Psoas muscle (tissue), 8 donors: ENCODE data around the gene SNAP25. TPM values are rescaled to one million over a fixed set of nuclear protein-coding genes. Genes with fewer than 3 reads are reported as not detected.

ENCODE experiments used
- ATAC-seq, 4 donors: fragments of 200-7000 bp; cut with Tn5 transposase; one replicate each; pipeline ENCODE4 v1.9.1; 2020; ENCODE audit warnings: moderate library complexity in 3 of 4, mild to moderate bottlenecking in 2 of 4
- DNase-seq, 2 donors: peaks; one replicate each; pipeline ENCODE4 v3.0.0-alpha.2; 2020
- H3K27ac ChIP-seq: fragments of 200-600 bp; one replicate; pipeline ENCODE4 v1.8.0; 2022
- H3K27me3 ChIP-seq, 3 donors: fragments of 200-600 bp in 1 of 3; one replicate each; pipeline versions ENCODE4 v1.6.1 to v1.8.0; 2013 to 2022; ENCODE audit warnings: low read length in 2 of 3, mild to moderate bottlenecking in 2 of 3, moderate library complexity in 1 of 3; ENCODE audit not compliant: insufficient read depth in 3 of 3
- H3K36me3 ChIP-seq, 2 donors: fragments of 200-600 bp in 1 of 2; one replicate each; pipeline versions ENCODE4 v1.6.1 to v1.8.0; 2013 to 2022; ENCODE audit warnings: low read depth in 1 of 2, mild to moderate bottlenecking in 1 of 2, moderate library complexity in 1 of 2; ENCODE audit not compliant: insufficient read depth in 1 of 2
- H3K4me1 ChIP-seq: fragments of 200-600 bp; one replicate; pipeline ENCODE4 v1.8.0; 2022
- H3K4me3 ChIP-seq: fragments of 200-600 bp; one replicate; pipeline ENCODE4 v1.8.0; 2022; ENCODE audit warnings: mild to moderate bottlenecking
- H3K9me3 ChIP-seq: fragments of 200-600 bp; one replicate; pipeline ENCODE4 v1.8.0; 2022
- CTCF ChIP-seq: fragments of 200-600 bp; IDR thresholded peaks from one replicate; pipeline ENCODE4 v1.8.0; 2022; ENCODE audit warnings: antibody characterized with exemption
- WGBS, 3 donors: extraction: QIAGEN DNeasy Blood & Tissue Kit; methylation state at CpG; one replicate each; pipeline versions ENCODE4 v1.1.6 to v1.1.7; 2013; 5-methylcytosine and 5-hydroxymethylcytosine counted together
- intact Hi-C, 2 donors: fragments of 100-400 bp; cut with DNase I; formaldehyde crosslinking; loops; one replicate each; pipeline versions ENCODE4 v1.11.0 to v1.14.2; 2022
- polyA plus RNA-seq, 3 donors: library from polyadenylated mRNA; stranded (reverse); fragments of 200-250 nt; gene quantifications; one replicate each; pipeline ENCODE4 v1.2.3, GENCODE V29; 2013
- total RNA-seq, 4 donors: library from RNA; stranded (reverse); fragmentation: NEBNext Ultra II Directional in 2 of 4; extraction: Animal tissue kit (Norgen Biotek cat#: 25700) in 2 of 4; gene quantifications; one replicate each; pipeline versions ENCODE4 v1.2.1 to v1.2.4, GENCODE V29; 2021 to 2023
- donor health status: healthy with polysubstance abuse.
- donor health status: DM: no; HTN: no; CAD: no; lungs with moderate emphysema.
- donor health status: Bipolar disorder and iron deficiency.
- donor health status: healthy.
- donor health status: DM: yes; HTN: yes; CAD: no.
- donor health status: DM: no; HTN: no; CAD: no.
- donor health status: DM: no; HTN: no; CAD: no.
- donor health status: DM: yes; HTN: yes; CAD: no.

SNAP25 gene
- total and polyA plus RNA-seq, 7 donors, result 0.07 to 0.75 TPM; not detected in 5

DNA sequence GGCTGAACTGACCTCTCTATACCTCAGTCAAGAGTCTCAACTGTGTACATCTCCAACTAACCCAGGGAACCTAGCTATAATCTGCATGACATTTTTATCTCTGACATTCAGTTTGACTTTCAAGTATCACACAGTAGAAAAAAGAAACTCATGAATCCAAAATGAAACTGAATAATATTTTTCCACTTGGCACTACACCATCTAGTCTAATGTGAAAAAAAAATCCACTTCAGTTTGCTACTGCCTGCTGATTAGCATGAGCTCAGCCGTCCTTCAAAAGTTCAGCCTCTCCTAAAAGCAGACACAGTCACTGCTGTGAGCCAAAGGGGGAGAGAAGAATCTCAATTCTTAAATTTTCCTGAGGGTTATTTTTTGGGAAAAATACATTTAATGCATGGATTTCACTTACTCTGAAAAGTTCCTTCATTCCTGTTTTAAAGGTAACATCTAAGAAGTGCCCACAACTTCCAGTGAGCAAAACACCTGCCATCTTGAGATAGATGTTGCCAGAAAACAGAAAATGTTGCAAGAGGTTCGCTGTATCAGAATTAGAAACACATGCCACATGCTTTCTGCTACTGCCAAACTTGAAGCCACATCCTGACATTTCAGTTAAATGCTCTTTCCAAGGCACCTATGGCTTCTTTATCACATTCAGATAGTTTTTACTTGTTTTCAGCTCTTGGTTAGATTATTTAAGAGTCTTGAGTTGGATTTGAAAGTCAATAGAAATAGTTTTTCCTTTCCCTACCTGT lies 120.0 kb downstream of the SNAP25 start:
- Histone ChIP-seq H3K4me1 (no peaks in the 10 kb centered on the region), H3K9me3 (no peaks in the 10 kb centered on the region), H3K4me3 (no peak overlapping the region), H3K27me3 (no peaks in the 10 kb centered on the region), H3K27ac (no peak overlapping the region), H3K36me3 (no peaks in the 10 kb centered on the region)
- DNase-seq, result no peak
- no peak for TF ChIP-seq CTCF
- no peak for ATAC-seq
- WGBS, 3 donors, result 32 to 33% (median 32%) methylated on average over 2 of the region's 2 CpGs
- intact Hi-C loops, result no loop called here

DNA sequence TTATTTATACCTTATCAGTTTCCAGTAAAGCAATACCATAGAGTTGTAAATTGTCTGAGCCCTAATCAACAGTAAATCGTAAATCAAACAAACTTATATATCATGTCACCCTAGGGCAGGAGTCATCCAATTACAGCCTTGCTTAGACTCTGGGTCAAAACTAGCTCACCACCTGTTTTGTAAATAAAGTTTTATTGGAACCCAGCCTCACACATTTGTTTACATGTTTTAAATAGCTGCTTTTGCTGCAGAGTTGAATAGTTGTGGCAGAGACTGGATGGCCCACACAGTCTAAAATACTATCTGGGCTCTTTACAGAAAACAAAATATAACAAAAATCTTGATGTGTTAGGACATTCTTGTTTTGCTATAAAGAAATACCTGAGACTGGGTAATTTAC lies 121.0 kb downstream of the SNAP25 start:
- TF ChIP-seq CTCF, result no peak
- Histone ChIP-seq H3K27me3 (no peaks in the 10 kb centered on the region), H3K27ac (no peak overlapping the region), H3K9me3 (no peaks in the 10 kb centered on the region), H3K4me1 (no peaks in the 10 kb centered on the region), H3K4me3 (no peak overlapping the region), H3K36me3 (no peaks in the 10 kb centered on the region)
- DNase-seq, result no peak
- no peak for ATAC-seq
- WGBS, 3 donors, result 95 to 100% (median 95%) methylated on average over 1 of the region's 1 CpG
- intact Hi-C loops, result no loop called here

DNA sequence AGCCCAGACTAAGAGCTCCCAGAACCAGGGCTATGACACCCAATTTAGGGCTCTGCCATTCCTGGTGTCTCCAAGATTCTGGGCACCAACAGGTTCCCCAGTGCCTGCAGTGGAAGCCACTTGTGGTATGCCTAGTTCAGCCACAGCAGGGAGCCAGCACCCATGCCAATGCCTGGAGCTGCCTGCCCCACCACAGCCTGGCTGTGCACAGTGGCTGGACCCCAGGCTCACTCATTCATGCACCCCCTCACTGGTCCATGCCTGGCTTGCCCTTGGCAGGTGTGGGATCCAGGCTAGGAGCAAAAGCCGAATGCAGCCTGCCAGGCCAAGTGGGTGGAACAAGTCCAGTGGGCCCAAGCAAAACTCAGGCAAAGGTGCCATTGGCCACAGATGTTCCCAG lies 123.5 kb downstream of the SNAP25 start:
- no peak for ATAC-seq
- intact Hi-C loops, result no loop called here
- Histone ChIP-seq H3K36me3 (no peaks in the 10 kb centered on the region), H3K4me3 (no peak overlapping the region), H3K27me3 (no peaks in the 10 kb centered on the region), H3K9me3 (no peaks in the 10 kb centered on the region), H3K27ac (no peak overlapping the region), H3K4me1 (no peaks in the 10 kb centered on the region)
- no peak for DNase-seq
- WGBS, 3 donors, result 21 to 38% (median 36%) methylated on average over 1 of the region's 1 CpG
- TF ChIP-seq CTCF, result no peak

DNA sequence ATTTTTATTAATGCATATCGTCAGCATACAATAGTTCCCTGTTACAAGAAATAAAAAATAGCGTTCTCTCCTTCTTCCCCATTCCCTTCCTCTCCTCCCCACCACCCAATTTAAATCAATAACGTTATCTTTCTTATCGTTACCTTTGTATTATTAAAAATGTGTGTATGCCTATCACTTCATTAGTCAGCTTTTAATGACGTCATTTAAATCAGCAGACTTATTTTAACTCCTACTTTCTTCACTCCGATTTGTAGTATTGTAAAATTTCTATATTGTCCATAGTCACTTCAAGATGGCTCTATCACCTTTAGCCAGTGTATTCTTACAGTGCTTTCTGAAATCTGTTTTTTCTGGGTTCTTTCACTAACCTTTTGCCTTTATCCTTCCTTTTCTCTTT lies 126.3 kb downstream of the SNAP25 start:
- no peak overlapping the region for H3K4me3 ChIP-seq
- no peaks in the 10 kb centered on the region for H3K36me3 ChIP-seq
- WGBS, 3 donors, result 89% methylated on average over 6 of the region's 6 CpGs
- intact Hi-C loops, result no loop called here
- no peaks in the 10 kb centered on the region for H3K4me1 ChIP-seq
- H3K27me3 ChIP-seq, result no peaks in the 10 kb centered on the region
- no peak overlapping the region for H3K27ac ChIP-seq
- ATAC-seq (no peak), DNase-seq (no peak)
- H3K9me3 ChIP-seq, result no peaks in the 10 kb centered on the region
- TF ChIP-seq CTCF, result no peak
